Activated CD8-positive, alpha-beta memory T cell treated with anti-CD3 and anti-CD28 coated beads for 24 hours (primary cell): ENCODE measurements around the gene SCN2A.
"Not testable (repeated sequence)": the region's sequence is repeated elsewhere in the genome, so short reads cannot be mapped to it uniquely, and the experiment has no call there.

Source experiments
- DNase-seq: peaks from one replicate; pipeline ENCODE4 v3.0.0-alpha.2; 2020

Gene SCN2A

GRCh38 chr2:165348441-165348840 is 109.2 kb downstream of the SCN2A start:
- DNase-seq, result no peak

DNA sequence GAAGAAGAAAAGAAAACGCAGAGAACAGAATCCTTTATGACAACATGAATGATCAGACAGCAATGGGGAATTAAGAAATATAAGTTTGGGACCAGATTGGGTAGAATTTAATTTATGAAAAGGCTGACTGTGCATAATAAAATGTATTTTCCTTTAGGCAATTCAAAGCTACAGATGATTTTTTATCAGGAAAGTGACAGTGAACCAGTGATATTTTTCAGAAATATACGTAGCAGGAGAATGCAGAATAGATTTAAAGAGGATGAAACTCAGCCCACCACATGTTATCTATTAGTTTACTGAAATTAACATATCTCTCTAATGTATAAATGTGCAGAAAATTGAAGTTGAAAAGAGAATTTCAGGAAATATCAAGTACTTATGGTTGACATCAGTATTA is 110.0 kb downstream of the SCN2A start:
- DNase-seq, result no peak

- DNase-seq, result no peak
Measured at GRCh38 chr2:165357758-165358157, 118.5 kb downstream of the SCN2A start.

DNA sequence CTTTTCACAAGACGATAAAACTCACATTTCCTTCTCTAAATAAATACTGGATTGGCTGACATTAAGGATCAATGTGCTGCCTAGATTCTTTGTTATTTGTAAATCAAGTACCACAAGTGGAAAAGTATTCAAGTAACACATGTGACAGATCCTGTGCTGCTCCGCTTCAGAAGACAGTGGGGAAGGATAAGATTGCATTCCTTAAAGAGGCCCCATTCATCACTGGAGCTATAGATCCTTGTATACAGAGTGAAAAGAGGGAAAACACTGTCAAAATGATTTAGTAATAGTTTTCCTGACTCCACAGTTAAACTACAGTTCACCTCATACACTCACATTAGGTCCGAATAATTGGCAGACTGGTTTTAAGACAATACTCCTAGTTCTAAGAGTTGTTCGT is 122.3 kb downstream of the SCN2A start:
- no peak for DNase-seq

DNA sequence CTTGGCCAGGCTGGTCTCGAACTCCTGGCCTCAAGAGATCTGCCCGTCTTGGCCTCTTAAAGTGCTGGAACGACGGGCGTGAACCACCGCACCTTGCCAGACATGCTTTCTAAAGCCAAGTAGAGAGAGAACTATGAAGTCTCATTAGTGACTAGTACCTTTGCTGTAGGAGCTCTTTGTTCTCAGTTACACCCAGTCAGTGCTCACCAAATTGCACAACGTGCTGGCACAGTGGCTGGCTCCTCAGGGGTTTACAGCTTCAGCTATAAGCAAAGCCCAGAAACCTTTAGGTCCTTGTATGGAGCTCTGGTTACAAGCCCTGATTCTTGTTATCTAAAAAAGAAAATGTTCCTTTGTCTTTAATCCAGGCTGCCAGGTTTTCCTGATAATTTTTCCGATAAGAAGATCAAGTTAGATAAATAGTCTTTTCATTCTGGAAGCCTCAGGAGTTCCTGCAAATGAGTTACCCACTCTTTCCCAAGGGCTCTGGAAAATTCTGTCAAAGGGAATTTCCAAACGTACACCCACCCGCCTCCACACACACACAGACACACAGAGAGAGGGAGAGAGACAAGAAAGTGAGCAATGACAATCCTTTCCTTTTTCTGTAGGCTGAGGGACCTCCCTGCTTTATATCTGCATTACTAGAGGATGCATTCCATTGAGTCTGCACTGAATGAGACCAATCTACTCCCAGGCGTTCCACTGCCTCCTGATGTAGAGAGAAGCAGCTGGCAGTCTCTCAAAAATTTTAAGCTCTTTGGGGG is 130.1 kb downstream of the SCN2A start:
- no peak for DNase-seq

DNA sequence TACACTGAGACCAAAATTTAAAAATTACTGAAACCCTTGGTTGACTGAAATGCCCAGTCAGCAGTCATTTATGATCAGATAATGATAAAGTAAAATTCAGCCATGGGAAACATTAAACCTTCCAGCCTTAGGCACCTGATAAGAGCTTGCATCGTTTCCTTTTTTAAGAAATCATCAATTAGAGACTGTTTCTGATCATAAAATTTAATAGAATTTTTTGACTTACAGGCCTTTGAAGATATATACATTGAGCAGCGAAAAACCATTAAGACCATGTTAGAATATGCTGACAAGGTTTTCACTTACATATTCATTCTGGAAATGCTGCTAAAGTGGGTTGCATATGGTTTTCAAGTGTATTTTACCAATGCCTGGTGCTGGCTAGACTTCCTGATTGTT is 130.7 kb downstream of the SCN2A start:
- no peak for DNase-seq

DNA sequence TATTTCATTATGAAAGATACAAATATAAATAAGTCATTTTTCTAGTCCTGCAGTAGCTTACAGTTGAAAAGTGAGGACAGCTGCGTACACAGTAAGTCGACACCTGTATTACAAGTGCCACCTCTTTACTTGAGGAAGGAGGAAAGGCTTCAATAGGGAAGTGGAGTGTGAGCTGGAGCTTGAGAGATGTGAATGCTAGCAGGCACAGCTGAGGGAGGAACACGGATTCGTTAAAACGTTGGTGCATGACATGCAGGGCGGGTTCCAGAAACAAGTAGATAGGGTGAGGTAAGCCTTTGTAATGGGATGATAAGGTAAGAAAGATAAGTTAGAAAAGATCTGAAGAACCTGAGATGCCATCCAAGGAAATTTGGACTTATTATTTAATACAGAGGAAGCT is 132.1 kb downstream of the SCN2A start:
- DNase-seq, result no peak

GRCh38 chr2:165373278-165374010 is 134.2 kb downstream of the SCN2A start:
- no peak for DNase-seq

GRCh38 chr2:165376571-165376975 is 137.4 kb downstream of the SCN2A start:
- no peak for DNase-seq

- no peak for DNase-seq
Measured at GRCh38 chr2:165382362-165382761, 143.1 kb downstream of the SCN2A start.

DNA sequence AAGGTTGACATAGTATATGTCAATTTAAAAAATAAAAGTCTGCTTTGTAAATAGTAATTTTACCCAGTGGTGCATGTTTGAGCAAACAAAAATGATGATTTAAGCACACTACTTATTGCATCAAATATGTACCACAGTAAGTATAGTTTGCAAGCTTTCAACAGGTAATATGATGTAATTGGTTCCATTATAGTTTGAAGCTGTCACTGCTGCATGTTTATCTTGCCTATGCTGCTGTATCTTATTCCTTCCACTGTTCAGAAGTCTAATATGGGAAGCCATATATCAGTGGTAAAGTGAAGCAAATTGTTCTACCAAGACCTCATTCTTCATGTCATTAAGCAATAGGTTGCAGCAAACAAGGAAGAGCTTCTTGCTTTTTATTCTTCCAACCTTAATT is 151.7 kb downstream of the SCN2A start:
- DNase-seq, result no peak

GRCh38 chr2:165391791-165392190 is 152.6 kb downstream of the SCN2A start:
- DNase-seq, result no peak

GRCh38 chr2:165398603-165399002 is 159.4 kb downstream of the SCN2A start:
- DNase-seq, result not testable (repeated sequence)

GRCh38 chr2:165401285-165401852 is 162.2 kb downstream of the SCN2A start:
- no peak for DNase-seq

DNA sequence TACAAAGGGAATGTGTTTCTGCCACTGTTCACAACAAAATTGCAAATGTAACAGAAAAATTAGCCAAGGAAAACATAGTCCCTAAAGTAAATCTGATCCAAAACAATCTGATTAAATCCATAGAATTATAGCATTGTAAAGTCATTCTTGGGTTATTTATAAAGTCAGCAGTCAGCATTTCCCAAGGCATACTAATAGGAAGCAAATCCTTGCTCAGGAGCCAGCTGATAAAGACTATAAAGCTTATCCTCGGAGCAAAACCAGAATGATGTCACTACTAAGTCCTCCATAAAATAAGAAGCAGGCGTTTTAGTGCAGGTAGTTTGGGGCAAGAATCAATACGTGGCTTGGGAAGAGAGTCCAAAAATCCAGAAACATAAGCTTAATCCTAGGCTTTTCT is 162.9 kb downstream of the SCN2A start:
- DNase-seq, result no peak

DNA sequence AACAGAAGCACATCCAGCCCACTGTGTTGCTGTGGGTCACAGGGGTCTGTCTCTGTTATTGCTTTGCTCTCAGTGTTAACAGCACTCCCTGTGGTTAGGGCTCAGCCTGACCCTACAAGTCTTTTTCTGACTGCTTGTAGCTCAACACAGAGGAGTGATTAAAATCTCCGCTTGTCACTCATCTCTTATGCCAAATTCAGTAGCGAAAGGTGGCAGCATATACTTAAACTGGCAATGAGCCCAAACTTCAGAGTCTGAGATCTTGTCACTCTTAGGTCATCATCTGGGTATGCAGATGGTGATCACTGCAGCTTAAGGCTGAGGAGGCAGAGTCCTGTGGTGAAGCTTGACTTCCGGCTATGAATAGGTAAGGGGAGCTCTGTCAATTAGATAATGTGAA is 167.0 kb downstream of the SCN2A start:
- no peak for DNase-seq

DNA sequence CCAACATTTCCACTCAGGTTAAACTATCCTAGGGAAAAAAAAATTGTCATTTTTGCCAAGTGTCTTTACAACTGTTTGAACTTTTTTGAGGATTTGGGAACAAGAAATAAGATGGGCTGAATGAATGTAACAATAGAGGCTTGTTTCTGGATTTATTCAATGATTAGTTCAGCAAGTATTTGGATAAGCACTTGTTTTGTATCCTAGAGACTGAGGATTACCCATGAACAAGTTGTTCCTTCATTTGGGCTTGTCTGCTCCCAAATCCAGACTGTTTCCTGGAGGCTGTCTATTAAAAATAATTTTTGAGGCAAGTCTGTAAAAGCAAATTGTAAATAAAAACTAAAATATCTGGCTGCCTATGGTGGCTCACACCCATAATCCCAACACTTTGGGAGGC is 168.3 kb downstream of the SCN2A start:
- DNase-seq, result no peak

GRCh38 chr2:165408186-165408585 is 169.0 kb downstream of the SCN2A start:
- DNase-seq, result no peak

DNA sequence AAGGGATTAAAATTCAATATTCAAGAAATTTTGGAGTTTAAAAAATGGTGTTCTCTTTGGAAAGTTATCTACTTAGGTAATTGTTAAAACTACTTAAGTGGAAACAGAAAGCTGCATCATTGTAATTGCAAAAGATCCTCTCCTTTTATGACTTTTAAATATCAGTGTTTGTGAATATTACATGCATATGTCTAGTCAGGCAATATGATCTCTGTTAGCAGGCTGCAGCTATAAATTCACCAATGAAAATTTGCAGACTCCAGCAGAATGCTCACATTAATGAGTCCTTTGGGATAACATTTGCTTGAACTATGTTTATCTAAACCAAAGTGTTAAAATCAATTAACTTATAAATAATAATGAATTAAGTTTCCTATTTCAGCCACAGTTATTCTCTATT is 171.1 kb downstream of the SCN2A start:
- DNase-seq, result no peak

GRCh38 chr2:165414187-165414586 is 175.0 kb downstream of the SCN2A start:
- no peak for DNase-seq

DNA sequence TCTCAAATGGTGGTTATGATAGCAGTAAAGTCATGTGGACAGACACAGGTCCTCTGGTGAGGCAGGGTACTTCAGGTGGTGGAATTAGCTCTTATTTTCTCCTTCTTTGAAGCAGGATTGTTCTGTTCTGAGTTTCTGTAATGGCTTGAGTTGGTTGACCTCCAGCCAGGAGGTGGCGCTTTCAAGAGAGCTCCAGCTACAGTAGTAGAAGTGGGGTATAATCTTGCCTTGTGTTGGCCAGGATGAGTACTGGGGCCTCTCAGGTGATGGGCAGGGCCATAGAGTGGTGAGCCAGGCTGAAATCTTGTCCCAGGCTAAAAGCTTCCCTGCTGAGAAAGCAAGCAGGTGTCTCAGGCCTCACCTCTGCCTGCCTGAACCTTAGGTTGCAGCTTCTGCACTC is 177.8 kb downstream of the SCN2A start:
- DNase-seq, result no peak

- no peak for DNase-seq
Measured at GRCh38 chr2:165420231-165420630, 181.0 kb downstream of the SCN2A start.

GRCh38 chr2:165423081-165423480 is 183.9 kb downstream of the SCN2A start:
- no peak for DNase-seq

- no peak for DNase-seq
Measured at GRCh38 chr2:165425556-165425955, 186.3 kb downstream of the SCN2A start.
